GM21367 (cell line): ENCODE results near the gene MPV17.
A peak's percentile ranks its signal among the peaks of the same experiment; 100 is the strongest.
"Not testable (repeated sequence)": the region's sequence is repeated elsewhere in the genome, so short reads cannot be mapped to it uniquely, and the experiment has no call there.

Source experiments
- ATAC-seq: cut with Tn5 transposase; IDR thresholded peaks from one replicate; pipeline ENCODE4 v1.9.1; 2021; ENCODE audit not compliant: unreplicated experiment

MPV17 gene

GRCh38 chr2:27322766-27323595 lies at the start of gene MPV17:
Gene MPV17, minus strand, starts transcription at chr2:27323097. Its CDS starts 580 bp downstream, at chr2:27322517.
- ATAC-seq = peak; percentile 79

GRCh38 chr2:27370816-27371620 lies 48.1 kb upstream of the MPV17 start:
- ATAC-seq = peak; percentile 26

- peak; percentile 82 for ATAC-seq
Observed at GRCh38 chr2:27370026-27370815, 47.3 kb upstream of the MPV17 start, which contains the start of the genes EIF2B4 and SNX17. Gene EIF2B4, minus strand, starts transcription at chr2:27370338. Its CDS starts 24 bp downstream, at chr2:27370314. Gene SNX17, plus strand, starts transcription at chr2:27370616. Its CDS starts 128 bp downstream, at chr2:27370744.

- ATAC-seq = peak; percentile 4
Observed at GRCh38 chr2:27369471-27370025, 46.7 kb upstream of the MPV17 start.

- ATAC-seq = no peak
Observed at GRCh38 chr2:27363933-27364332, 41.0 kb upstream of the MPV17 start.

- ATAC-seq = no peak
Observed at GRCh38 chr2:27362678-27363420, 40.0 kb upstream of the MPV17 start.

- peak; percentile 69 for ATAC-seq
Observed at GRCh38 chr2:27356382-27357181, 33.7 kb upstream of the MPV17 start, which contains the start of gene GTF3C2. Gene GTF3C2, minus strand, starts transcription at chr2:27356764. Its CDS starts 13,210 bp downstream, at chr2:27343554.

- ATAC-seq = peak; percentile 29
Observed at GRCh38 chr2:27356056-27356381, 33.1 kb upstream of the MPV17 start.

- ATAC-seq = no peak
Observed at GRCh38 chr2:27354597-27354927, 31.7 kb upstream of the MPV17 start.

GRCh38 chr2:27353762-27354596 lies 31.1 kb upstream of the MPV17 start:
- ATAC-seq = no peak

- ATAC-seq = not testable (repeated sequence)
Observed at GRCh38 chr2:27353386-27353761, 30.5 kb upstream of the MPV17 start.

- no peak for ATAC-seq
Observed at GRCh38 chr2:27351802-27352598, 29.1 kb upstream of the MPV17 start.

GRCh38 chr2:27350106-27350693 lies 27.3 kb upstream of the MPV17 start:
- no peak for ATAC-seq

GRCh38 chr2:27347641-27348040 lies 24.7 kb upstream of the MPV17 start:
- ATAC-seq = no peak

- ATAC-seq = no peak
Observed at GRCh38 chr2:27336173-27336572, 13.3 kb upstream of the MPV17 start.

GRCh38 chr2:27335311-27335710 lies 12.4 kb upstream of the MPV17 start:
- ATAC-seq = no peak

GRCh38 chr2:27324720-27325119 lies 1.8 kb upstream of the MPV17 start:
- ATAC-seq = no peak
